C4-2B (cell line): ENCODE measurements around the gene CNTN4.

Experiments used
- ZFX ChIP-seq: fragments of 450-650 bp; IDR thresholded peaks from 2 replicates; pipeline ENCODE4 v1.6.1; 2017
- TF ChIP-seq, protein P1 (sequence below): fragments of 450-650 bp; conservative IDR thresholded peaks from 2 replicates; pipeline ENCODE4 v1.5.1; 2017; ENCODE audit warnings: mild to moderate bottlenecking

DNA sequence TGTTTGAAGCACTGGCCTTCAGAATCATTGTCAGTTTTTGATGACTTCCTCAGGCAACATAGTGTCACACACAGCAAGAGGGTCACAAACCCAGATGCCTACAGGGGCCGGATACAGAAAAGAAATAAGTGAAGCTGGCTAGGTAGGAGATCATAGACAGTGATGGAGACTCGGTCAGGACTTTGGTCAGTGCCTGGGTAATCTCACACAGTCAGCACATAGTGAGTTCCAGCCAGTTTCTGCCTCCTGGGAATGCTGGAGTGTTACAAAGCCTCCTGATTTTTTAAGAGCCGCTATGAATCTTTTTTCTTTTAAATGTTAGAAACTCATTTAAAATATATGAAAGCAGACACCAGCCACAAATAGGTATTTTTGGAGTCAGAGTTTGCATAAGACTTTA, 612.4 kb downstream of the CNTN4 start:
- TF ChIP-seq, protein P1, sequence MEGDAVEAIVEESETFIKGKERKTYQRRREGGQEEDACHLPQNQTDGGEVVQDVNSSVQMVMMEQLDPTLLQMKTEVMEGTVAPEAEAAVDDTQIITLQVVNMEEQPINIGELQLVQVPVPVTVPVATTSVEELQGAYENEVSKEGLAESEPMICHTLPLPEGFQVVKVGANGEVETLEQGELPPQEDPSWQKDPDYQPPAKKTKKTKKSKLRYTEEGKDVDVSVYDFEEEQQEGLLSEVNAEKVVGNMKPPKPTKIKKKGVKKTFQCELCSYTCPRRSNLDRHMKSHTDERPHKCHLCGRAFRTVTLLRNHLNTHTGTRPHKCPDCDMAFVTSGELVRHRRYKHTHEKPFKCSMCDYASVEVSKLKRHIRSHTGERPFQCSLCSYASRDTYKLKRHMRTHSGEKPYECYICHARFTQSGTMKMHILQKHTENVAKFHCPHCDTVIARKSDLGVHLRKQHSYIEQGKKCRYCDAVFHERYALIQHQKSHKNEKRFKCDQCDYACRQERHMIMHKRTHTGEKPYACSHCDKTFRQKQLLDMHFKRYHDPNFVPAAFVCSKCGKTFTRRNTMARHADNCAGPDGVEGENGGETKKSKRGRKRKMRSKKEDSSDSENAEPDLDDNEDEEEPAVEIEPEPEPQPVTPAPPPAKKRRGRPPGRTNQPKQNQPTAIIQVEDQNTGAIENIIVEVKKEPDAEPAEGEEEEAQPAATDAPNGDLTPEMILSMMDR, result no peak
- no peak for TF ChIP-seq ZFX
